Bronchial epithelial cell (primary cell): ENCODE data around the gene TRIM31. TPM values are rescaled to one million over a fixed set of nuclear protein-coding genes. Genes with fewer than 3 reads are reported as not detected.
A peak's percentile ranks its signal among the peaks of the same experiment; 100 is the strongest.

Experiments
- DNase-seq: peaks from one replicate; pipeline ENCODE4 v3.0.0-alpha.2; 2010; ENCODE audit warnings: low read depth
- FAIRE-seq: peaks from 2 replicates; lab custom pipeline; 2011; peaks lifted over from hg19 to GRCh38; lab: Jason Lieb, UNC
- H3K27me3 ChIP-seq: 2 replicates; pipeline ENCODE4 v1.5.1; 2011; ENCODE audit warnings: low read length; ENCODE audit not compliant: control insufficient read depth, insufficient read depth
- H3K36me3 ChIP-seq: 2 replicates; pipeline ENCODE4 v1.5.1; 2011; ENCODE audit warnings: low read length; ENCODE audit not compliant: control insufficient read depth, insufficient read depth
- H3K4me3 ChIP-seq: 2 replicates; pipeline ENCODE4 v1.5.1; 2011; ENCODE audit warnings: mild to moderate bottlenecking, low read depth, low read length, control low read depth
- total RNA-seq: library from RNA; depleted of rRNA; stranded (reverse); fragments of >200 nt; gene quantifications from 2 replicates; pipeline ENCODE4 v1.2.1, GENCODE V29; 2014
- TF ChIP-seq, protein P1 (sequence below): IDR thresholded peaks from 2 replicates; pipeline ENCODE4 v1.5.1; 2011; ENCODE audit warnings: mild to moderate bottlenecking, moderate library complexity, low read length, control low read depth, inconsistent platforms; ENCODE audit not compliant: insufficient read depth, severe bottlenecking

Gene TRIM31
- total RNA-seq, 1 donor from 2014 or later = not detected

DNA sequence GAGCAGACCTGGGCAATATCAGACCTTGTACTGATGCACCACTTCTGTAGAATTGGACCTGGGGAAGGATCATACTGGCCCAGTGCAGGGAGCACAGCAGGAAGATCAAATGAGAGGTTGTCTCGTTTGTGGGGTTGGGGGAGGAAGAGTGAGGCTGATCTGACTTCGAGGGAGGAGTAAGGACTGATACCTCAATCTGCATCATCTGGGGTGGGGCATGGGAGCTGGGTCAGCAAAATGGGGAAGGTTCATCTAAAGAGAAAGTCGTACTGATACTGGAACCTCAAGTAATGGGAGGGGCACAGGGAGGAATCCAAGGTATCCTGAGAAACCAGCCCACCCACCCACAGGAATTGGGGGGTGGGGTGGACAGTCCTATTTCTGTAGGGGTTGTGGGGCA is 41.0 kb downstream of the TRIM31 start:
- H3K4me3 ChIP-seq = no peak overlapping the region
- DNase-seq = no peak
- peaks cover 16% of the 10 kb centered on the region for H3K36me3 ChIP-seq
- no peaks in the 10 kb centered on the region for H3K27me3 ChIP-seq
- TF ChIP-seq, protein P1, sequence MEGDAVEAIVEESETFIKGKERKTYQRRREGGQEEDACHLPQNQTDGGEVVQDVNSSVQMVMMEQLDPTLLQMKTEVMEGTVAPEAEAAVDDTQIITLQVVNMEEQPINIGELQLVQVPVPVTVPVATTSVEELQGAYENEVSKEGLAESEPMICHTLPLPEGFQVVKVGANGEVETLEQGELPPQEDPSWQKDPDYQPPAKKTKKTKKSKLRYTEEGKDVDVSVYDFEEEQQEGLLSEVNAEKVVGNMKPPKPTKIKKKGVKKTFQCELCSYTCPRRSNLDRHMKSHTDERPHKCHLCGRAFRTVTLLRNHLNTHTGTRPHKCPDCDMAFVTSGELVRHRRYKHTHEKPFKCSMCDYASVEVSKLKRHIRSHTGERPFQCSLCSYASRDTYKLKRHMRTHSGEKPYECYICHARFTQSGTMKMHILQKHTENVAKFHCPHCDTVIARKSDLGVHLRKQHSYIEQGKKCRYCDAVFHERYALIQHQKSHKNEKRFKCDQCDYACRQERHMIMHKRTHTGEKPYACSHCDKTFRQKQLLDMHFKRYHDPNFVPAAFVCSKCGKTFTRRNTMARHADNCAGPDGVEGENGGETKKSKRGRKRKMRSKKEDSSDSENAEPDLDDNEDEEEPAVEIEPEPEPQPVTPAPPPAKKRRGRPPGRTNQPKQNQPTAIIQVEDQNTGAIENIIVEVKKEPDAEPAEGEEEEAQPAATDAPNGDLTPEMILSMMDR = no peak
- FAIRE-seq = no peak

DNA sequence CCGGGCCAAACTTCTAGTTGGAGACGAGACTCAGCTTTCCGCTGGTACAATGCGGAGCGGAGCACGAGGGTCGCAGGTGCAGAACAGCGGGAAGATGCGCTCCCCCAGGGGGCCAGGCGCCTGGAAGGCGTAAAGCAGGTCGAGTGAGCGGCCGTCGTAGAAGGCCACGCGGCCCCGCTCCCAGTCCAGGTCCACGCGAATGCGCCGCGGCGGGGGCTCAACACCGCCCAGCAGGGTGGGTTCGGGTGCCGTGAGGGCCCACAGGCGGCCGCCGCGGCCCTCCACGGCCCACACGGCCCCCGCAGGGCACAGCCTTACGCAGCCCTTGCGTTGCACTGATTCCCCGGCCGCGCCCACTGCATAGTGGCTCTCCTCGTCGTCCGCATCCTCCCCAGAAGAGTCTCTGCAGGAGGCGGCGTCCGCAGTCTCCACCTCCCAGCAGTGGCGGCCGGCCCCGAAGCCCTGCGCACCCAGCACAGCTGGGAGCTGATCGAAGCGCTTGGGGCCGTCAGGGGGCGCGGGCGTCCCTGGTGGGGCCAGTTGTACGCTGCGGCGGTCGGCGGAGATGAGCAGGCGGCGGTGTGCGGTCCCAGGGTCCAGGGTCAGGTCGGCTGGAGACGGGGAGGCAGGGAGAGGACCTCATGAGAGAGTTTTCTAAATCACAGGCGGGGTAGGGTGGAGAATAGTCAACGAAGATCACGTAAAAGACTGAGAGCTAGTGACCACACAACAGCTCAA is 41.6 kb downstream of the TRIM31 start:
- Histone ChIP-seq H3K27me3 (no peaks in the 10 kb centered on the region), H3K4me3 (no peak overlapping the region), H3K36me3 (peaks cover 16% of the 10 kb centered on the region)
- FAIRE-seq = no peak
- TF ChIP-seq, protein P1 = no peak
- DNase-seq = no peak

DNA sequence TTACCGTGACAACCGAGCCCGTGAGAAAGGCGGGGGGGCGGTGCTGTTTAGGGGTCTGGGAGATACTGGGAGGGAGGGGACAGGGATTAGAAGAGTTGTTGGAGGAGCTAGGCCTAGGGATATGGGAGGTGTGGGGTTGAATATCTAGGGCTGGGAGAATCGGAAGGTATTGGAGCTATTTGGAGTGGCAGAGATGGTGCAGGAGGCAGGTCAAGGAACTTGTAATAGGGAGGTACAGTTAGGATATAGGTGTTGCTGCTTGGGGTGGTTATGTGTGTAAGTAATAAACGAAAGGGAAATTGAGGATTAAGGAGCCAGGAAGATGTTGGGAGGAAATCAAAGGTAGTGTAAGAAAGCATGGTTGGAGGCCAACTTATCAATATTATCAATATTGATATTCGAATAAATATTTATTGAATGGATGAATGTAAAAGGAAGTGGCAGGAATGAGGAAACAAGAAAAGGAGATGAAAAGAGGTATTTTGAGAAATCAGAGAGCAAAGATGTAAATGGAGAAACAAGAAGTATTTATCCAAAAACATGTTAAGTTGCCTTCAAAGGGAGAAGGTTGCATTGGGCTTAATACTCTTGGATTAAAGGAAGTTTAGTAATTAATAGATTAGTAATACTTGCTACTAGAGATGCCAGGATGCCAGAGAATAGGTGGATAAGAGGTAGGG is 45.3 kb downstream of the TRIM31 start:
- TF ChIP-seq, protein P1 = no peak
- DNase-seq = no peak
- H3K4me3 ChIP-seq = peak overlapping the region; percentile 78
- peaks cover 16% of the 10 kb centered on the region for H3K36me3 ChIP-seq
- H3K27me3 ChIP-seq = no peaks in the 10 kb centered on the region
- FAIRE-seq = no peak

DNA sequence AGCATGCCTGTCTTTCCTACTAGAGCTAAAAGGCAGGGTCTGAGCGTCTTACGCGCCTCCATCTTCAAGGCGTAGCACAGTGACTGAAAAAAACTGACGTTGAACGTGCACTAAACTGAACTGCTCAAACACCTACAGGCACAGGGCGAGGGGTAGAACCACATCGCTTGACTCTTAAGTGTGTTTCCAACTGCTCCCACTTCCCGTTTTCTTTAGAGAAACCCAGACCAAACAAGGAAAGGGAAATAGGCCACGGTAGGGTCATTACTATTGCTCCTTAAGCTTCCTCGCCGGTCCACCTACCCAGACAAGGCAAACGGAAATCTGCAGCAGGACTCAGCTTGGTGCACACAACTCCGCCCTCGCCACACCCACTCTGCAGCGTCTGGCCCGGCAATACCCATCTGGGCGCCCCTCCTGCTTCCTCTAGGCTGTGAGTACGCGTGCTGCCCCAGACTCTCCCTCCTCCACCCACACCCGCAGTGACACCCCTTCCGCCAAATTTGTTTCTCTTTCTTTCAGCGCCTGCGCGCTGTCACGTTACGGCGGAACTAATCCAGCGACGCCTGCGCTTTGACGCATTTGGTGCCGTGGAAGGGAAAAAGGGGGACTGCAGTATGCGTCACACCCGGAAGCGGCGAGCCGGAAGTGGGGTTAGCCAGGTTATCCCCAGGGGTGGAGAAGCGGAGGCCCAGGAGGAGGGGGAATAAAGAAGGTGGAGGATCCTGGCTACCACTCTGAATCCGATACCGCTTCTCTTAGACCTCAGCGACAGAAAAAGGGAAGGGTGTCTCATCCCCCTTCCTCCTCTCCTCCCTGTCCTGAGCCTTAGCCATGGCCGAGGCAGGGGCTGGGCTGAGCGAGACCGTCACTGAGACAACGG is 46.1 kb downstream of the TRIM31 start, which contains the start of gene PPP1R11:
Gene PPP1R11 (plus strand): TSS at position 622 of the 883 bp plus-strand sequence. CDS start 213 bp downstream, at position 835.
- FAIRE-seq = peak; percentile 95

DNA sequence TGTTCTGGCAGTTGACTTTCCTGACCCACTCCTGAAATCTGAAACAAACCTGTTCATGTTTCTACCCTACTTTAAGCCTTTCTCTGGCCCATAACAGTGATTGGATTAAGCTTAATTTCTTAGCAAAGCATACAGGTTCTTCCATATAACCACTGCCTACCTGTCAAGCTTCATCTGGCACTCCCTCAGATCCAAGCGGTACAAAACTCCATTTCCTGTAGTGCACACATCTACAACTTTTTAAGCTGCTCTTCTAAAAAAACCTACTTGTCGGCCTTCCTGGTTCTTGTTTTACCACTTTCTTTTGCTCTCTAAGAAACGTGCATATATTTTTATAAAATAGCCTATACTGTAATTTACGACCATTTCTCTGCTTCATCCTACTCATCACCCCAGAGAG is 46.8 kb downstream of the TRIM31 start:
- H3K36me3 ChIP-seq = peaks cover 8% of the 10 kb centered on the region
- FAIRE-seq = no peak

More for the DNA sequence above, 46.1 kb downstream of the TRIM31 start, which contains the start of gene PPP1R11:
- H3K36me3 ChIP-seq = peaks cover 10% of the 10 kb centered on the region
- no peaks in the 10 kb centered on the region for H3K27me3 ChIP-seq
- TF ChIP-seq, protein P1 = no peak
- peak; percentile 98 for DNase-seq
- peak within 1 kb of the TSS; percentile 78 for H3K4me3 ChIP-seq

More for the DNA sequence above, 46.8 kb downstream of the TRIM31 start:
- TF ChIP-seq, protein P1 = no peak
- Histone ChIP-seq H3K4me3 (peak overlapping the region; percentile 78), H3K27me3 (no peaks in the 10 kb centered on the region)
- DNase-seq = no peak
